Peyer's patch (tissue), 4 donors: ENCODE data around the gene TBX5. TPM values are rescaled to one million over a fixed set of nuclear protein-coding genes. Genes with fewer than 3 reads are reported as not detected.

ENCODE experiments used
- DNase-seq, 3 donors: peaks; one replicate each; pipeline ENCODE4 v3.0.0-alpha.2; 2017 to 2019
- H3K27ac ChIP-seq, 4 donors: fragments of 200-600 bp; sonication (generic); one replicate each; pipeline ENCODE4 v1.5.1; 2016 to 2019
- H3K27me3 ChIP-seq, 2 donors: fragments of 200-600 bp; sonication (generic); one replicate each; pipeline ENCODE4 v1.5.1; 2019
- H3K36me3 ChIP-seq, 3 donors: fragments of 200-600 bp; sonication (generic); one replicate each; pipeline ENCODE4 v1.5.1; 2016 to 2019
- H3K4me1 ChIP-seq, 4 donors: fragments of 200-600 bp; sonication (generic); one replicate each; pipeline ENCODE4 v1.5.1; 2016 to 2019
- H3K4me3 ChIP-seq, 4 donors: fragments of 200-600 bp; sonication (generic); 1 replicate in 3 of 4; 2 replicates in 1 of 4; pipeline ENCODE4 v1.5.1; 2016 to 2019; ENCODE audit warnings: mild to moderate bottlenecking in 1 of 4
- H3K9me3 ChIP-seq, 4 donors: fragments of 200-600 bp; sonication (generic); one replicate each; pipeline ENCODE4 v1.5.1; 2016 to 2019; ENCODE audit warnings: mild to moderate bottlenecking in 1 of 4
- CTCF ChIP-seq, 6 experiments: fragments of 450-650 bp in 4 of 6; fragments of 200-600 bp in 2 of 6; sonication (generic) in 1 of 6; IDR thresholded peaks; one replicate each; pipeline ENCODE4 v1.5.1; 2017 to 2019; ENCODE audit warnings: antibody characterized with exemption in 6 of 6, mild to moderate bottlenecking in 3 of 6, moderate library complexity in 1 of 6
- POLR2A ChIP-seq, 2 donors: fragments of 450-650 bp; IDR thresholded peaks; one replicate each; pipeline ENCODE4 v1.5.1; 2017; ENCODE audit warnings: antibody characterized with exemption in 2 of 2, mild to moderate bottlenecking in 2 of 2, moderate library complexity in 2 of 2
- total RNA-seq, 4 donors: library from RNA; depleted of rRNA; stranded (reverse); fragments of >200 nt; gene quantifications; one replicate each; pipeline ENCODE4 v1.1.0, GENCODE V29; 2016

Gene TBX5
- not detected for total RNA-seq

- Histone ChIP-seq H3K27me3 (peaks cover 0 to 51% of the 10 kb centered on the region in 2 donors), H3K4me1 (peaks cover 0 to 11% (median 0%) of the 10 kb centered on the region in 4 donors), H3K9me3 (no peaks in the 10 kb centered on the region), H3K4me3 (no peak within 1 kb of the TSS), H3K27ac (no peak within 1 kb of the TSS), H3K36me3 (no peaks in the 10 kb centered on the region)
- DNase-seq, result no peak
- TF ChIP-seq POLR2A (IDR thresholded peaks at IDR 0.05), result no peak
- no peak for TF ChIP-seq CTCF (IDR thresholded peaks at IDR 0.05)
These were observed at the start of gene TBX5 for GRCh38 chr12:114405519-114406271. Gene TBX5 (minus strand): TSS chr12:114406144. CDS start chr12:114403898, 2,246 bp downstream.

- no peaks in the 10 kb centered on the region for H3K36me3 ChIP-seq
- no peak overlapping the region for H3K27ac ChIP-seq
- TF ChIP-seq CTCF (IDR thresholded peaks at IDR 0.05) (no peak), POLR2A (IDR thresholded peaks at IDR 0.05) (no peak)
- H3K9me3 ChIP-seq, result no peaks in the 10 kb centered on the region
- no peak overlapping the region for H3K4me3 ChIP-seq
- peaks cover 0 to 10% of the 10 kb centered on the region in 2 donors for H3K27me3 ChIP-seq
- no peaks in the 10 kb centered on the region for H3K4me1 ChIP-seq
- DNase-seq, result no peak
These were observed 45.7 kb upstream of the TBX5 start for GRCh38 chr12:114451657-114452056.

- Histone ChIP-seq H3K27ac (no peak overlapping the region), H3K9me3 (no peaks in the 10 kb centered on the region), H3K27me3 (peaks cover 0 to 15% of the 10 kb centered on the region in 2 donors), H3K4me3 (no peak overlapping the region), H3K4me1 (no peaks in the 10 kb centered on the region), H3K36me3 (no peaks in the 10 kb centered on the region)
- DNase-seq, result no peak
- no peak for TF ChIP-seq CTCF (IDR thresholded peaks at IDR 0.05)
- TF ChIP-seq POLR2A (IDR thresholded peaks at IDR 0.05), result no peak
These were observed 44.8 kb upstream of the TBX5 start for GRCh38 chr12:114450515-114451300.

- TF ChIP-seq CTCF (IDR thresholded peaks at IDR 0.05), result no peak
- TF ChIP-seq POLR2A (IDR thresholded peaks at IDR 0.05), result no peak
- Histone ChIP-seq H3K4me1 (no peaks in the 10 kb centered on the region), H3K36me3 (no peaks in the 10 kb centered on the region), H3K27ac (no peak overlapping the region), H3K4me3 (no peak overlapping the region), H3K27me3 (peaks cover 0 to 16% of the 10 kb centered on the region in 2 donors), H3K9me3 (no peaks in the 10 kb centered on the region)
- DNase-seq, result no peak
These were observed 44.1 kb upstream of the TBX5 start for GRCh38 chr12:114450019-114450418.

DNA sequence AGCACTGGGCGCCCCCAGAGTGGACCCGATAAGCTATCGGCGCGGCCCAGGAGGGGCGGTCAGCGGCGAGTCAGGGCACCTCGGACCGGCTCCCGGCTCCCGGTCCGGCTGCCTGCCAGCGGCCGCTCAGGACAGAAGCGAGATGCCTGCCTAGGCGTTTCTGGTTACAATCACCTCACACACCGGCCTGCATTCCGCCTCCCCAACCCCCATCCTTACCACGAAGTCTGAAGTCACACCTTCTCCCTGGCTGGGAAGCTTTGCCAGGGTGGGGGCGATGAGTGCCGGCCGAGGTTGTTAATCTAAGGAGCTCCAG is 42.6 kb upstream of the TBX5 start:
- TF ChIP-seq CTCF (IDR thresholded peaks at IDR 0.05) (no peak), POLR2A (IDR thresholded peaks at IDR 0.05) (no peak)
- Histone ChIP-seq H3K36me3 (no peaks in the 10 kb centered on the region), H3K27ac (no peak overlapping the region), H3K9me3 (no peaks in the 10 kb centered on the region), H3K4me1 (no peaks in the 10 kb centered on the region), H3K4me3 (no peak overlapping the region), H3K27me3 (peaks cover 0 to 24% of the 10 kb centered on the region in 2 donors)
- no peak for DNase-seq
